GM10266 (cell line): Measurements from ENCODE around the gene FLT1.

Experiments used
- DNase-seq: peaks from one replicate; pipeline ENCODE4 v3.0.0; 2012; ENCODE audit errors: extremely low spot score
- TF ChIP-seq, protein P1 (sequence below): IDR thresholded peaks from 2 replicates; pipeline ENCODE4 v1.5.1; 2012; ENCODE audit warnings: mild to moderate bottlenecking, low read depth; ENCODE audit not compliant: control insufficient read depth, insufficient read depth; ENCODE audit errors: missing control alignments

The FLT1 gene, protein sequence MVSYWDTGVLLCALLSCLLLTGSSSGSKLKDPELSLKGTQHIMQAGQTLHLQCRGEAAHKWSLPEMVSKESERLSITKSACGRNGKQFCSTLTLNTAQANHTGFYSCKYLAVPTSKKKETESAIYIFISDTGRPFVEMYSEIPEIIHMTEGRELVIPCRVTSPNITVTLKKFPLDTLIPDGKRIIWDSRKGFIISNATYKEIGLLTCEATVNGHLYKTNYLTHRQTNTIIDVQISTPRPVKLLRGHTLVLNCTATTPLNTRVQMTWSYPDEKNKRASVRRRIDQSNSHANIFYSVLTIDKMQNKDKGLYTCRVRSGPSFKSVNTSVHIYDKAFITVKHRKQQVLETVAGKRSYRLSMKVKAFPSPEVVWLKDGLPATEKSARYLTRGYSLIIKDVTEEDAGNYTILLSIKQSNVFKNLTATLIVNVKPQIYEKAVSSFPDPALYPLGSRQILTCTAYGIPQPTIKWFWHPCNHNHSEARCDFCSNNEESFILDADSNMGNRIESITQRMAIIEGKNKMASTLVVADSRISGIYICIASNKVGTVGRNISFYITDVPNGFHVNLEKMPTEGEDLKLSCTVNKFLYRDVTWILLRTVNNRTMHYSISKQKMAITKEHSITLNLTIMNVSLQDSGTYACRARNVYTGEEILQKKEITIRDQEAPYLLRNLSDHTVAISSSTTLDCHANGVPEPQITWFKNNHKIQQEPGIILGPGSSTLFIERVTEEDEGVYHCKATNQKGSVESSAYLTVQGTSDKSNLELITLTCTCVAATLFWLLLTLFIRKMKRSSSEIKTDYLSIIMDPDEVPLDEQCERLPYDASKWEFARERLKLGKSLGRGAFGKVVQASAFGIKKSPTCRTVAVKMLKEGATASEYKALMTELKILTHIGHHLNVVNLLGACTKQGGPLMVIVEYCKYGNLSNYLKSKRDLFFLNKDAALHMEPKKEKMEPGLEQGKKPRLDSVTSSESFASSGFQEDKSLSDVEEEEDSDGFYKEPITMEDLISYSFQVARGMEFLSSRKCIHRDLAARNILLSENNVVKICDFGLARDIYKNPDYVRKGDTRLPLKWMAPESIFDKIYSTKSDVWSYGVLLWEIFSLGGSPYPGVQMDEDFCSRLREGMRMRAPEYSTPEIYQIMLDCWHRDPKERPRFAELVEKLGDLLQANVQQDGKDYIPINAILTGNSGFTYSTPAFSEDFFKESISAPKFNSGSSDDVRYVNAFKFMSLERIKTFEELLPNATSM (N-terminal part only)

GRCh38 chr13:28494778-28495537 is at the start of gene FLT1:
TSS of gene FLT1 (minus strand) at chr13:28495128. CDS start at chr13:28494843, 285 bp downstream.
- peak; percentile 63 for DNase-seq
- TF ChIP-seq, protein P1, sequence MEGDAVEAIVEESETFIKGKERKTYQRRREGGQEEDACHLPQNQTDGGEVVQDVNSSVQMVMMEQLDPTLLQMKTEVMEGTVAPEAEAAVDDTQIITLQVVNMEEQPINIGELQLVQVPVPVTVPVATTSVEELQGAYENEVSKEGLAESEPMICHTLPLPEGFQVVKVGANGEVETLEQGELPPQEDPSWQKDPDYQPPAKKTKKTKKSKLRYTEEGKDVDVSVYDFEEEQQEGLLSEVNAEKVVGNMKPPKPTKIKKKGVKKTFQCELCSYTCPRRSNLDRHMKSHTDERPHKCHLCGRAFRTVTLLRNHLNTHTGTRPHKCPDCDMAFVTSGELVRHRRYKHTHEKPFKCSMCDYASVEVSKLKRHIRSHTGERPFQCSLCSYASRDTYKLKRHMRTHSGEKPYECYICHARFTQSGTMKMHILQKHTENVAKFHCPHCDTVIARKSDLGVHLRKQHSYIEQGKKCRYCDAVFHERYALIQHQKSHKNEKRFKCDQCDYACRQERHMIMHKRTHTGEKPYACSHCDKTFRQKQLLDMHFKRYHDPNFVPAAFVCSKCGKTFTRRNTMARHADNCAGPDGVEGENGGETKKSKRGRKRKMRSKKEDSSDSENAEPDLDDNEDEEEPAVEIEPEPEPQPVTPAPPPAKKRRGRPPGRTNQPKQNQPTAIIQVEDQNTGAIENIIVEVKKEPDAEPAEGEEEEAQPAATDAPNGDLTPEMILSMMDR = no peak

DNA sequence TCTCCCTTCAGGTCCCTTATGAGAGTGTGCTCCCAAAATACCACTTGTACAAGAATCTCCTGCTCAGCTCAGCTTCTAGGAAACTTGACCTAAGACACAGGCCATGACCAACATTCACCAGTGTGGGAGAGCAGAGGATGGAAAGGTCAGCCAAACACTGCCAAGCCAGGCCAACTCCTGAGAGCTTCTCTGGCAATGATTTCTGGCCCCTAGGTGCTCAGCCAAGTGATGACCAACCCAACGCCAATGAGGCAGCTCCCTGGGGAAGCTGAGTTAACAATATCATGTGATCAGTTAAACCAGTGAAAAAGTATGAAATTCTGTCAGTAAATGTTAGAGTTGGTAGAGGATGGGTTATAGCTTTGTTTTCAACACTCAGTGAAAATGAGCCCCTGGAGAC is 49.1 kb upstream of the FLT1 start:
- no peak for DNase-seq
- TF ChIP-seq, protein P1 = no peak

DNA sequence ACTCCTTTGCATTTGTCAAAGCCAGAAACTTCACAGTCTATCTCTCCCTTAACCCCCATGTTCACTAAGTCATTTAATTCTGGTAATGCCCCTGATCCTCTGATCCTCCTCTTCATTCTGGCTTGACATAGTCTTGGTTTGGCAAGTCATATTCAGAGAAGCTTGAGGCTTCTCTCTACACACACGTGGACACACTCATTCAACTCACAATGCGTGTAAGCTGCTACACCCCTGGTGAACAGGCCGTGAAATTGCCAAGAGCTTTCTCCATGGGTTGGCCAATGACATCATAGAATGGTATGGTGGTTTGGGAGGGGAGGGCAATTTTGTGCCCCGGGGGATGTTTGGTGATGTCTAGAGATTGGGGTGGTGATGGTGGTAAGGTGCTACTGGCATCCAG is 47.9 kb upstream of the FLT1 start:
- TF ChIP-seq, protein P1 = no peak

DNA sequence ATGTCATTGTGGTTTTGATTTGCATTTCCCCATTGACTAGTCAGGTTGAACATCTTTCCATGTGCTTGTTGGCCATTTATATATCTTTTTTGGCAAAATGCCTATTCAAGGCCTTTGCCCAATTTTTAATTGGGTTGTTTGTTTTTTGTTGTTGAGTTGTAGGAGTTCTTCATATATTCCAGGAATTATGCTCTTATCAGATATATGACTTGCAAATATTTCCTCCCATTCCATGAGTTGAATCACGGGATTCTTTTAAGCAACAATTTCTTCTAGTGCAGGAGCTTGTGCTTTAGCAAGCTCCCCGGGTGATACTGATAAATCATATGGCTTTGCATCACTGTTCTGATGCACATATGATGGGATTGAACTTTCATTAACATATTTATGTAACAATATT is 47.0 kb upstream of the FLT1 start:
- TF ChIP-seq, protein P1 = no peak
- DNase-seq = no peak

More for the DNA sequence above, 47.9 kb upstream of the FLT1 start:
- no peak for DNase-seq

DNA sequence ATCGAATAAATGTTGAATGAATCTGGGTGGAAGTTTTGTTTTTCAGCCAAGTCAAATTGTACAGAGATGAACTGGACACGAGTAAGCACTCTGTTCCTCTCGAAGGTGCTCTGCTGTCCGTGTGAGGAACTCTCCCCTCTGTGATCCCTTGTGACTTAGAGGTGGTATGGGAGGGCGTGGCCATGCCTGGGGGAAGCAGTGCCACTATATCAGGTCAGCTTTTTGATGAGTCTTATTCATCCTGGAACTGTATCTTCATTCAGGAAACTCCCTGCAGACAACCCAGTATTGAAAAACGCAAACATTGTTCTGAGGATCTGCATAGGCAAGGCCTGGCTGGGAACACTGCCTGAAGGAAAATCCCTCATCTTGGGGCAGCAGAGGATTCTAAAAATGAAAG is 45.7 kb upstream of the FLT1 start:
- TF ChIP-seq, protein P1 = no peak
- DNase-seq = peak; percentile 37

GRCh38 chr13:28539625-28540286 is 44.8 kb upstream of the FLT1 start:
- TF ChIP-seq, protein P1 = no peak
- DNase-seq = no peak
